Smooth muscle cell (in vitro differentiated cells): Measurements from ENCODE around the gene CCDC18. TPM values are rescaled to one million over a fixed set of nuclear protein-coding genes. Genes with fewer than 3 reads are reported as not detected.

Experiments used
- DNase-seq: peaks from one replicate; lab custom pipeline; 2025; ENCODE audit not compliant: unreplicated experiment; lab: John Stamatoyannopoulos, UW
- H2AFZ ChIP-seq: fragments of 200-600 bp; sonication (generic); 2 replicates; pipeline ENCODE4 v1.6.0; 2016; ENCODE audit warnings: antibody characterized with exemption, low read depth, mild to moderate bottlenecking
- H3F3A ChIP-seq: fragments of 200-600 bp; sonication (generic); 2 replicates; pipeline ENCODE4 v1.6.0; 2017; ENCODE audit warnings: antibody characterized with exemption, low read depth
- H3K27ac ChIP-seq: fragments of 200-600 bp; sonication (generic); 2 replicates; pipeline ENCODE4 v1.5.1; 2016; ENCODE audit warnings: low read depth, mild to moderate bottlenecking
- H3K27me3 ChIP-seq: fragments of 200-600 bp; sonication (generic); 2 replicates; pipeline ENCODE4 v1.6.1; 2016; ENCODE audit warnings: low read depth, mild to moderate bottlenecking
- H3K36me3 ChIP-seq: fragments of 200-600 bp; sonication (generic); 2 replicates; pipeline ENCODE4 v1.5.1; 2016; ENCODE audit warnings: low read depth
- H3K4me1 ChIP-seq: fragments of 200-600 bp; sonication (generic); 2 replicates; pipeline ENCODE4 v1.5.1; 2016; ENCODE audit warnings: low read depth
- H3K4me2 ChIP-seq: fragments of 200-600 bp; sonication (generic); 2 replicates; pipeline ENCODE4 v1.6.0; 2016; ENCODE audit warnings: mild to moderate bottlenecking
- H3K4me3 ChIP-seq: fragments of 200-600 bp; sonication (generic); 2 replicates; pipeline ENCODE4 v1.5.1; 2016; ENCODE audit warnings: mild to moderate bottlenecking
- H3K79me2 ChIP-seq: fragments of 200-600 bp; sonication (generic); 2 replicates; pipeline ENCODE4 v1.6.0; 2016; ENCODE audit warnings: low read depth, mild to moderate bottlenecking
- H3K9ac ChIP-seq: fragments of 200-600 bp; sonication (generic); 2 replicates; pipeline ENCODE4 v1.6.0; 2016; ENCODE audit warnings: low read depth
- H3K9me3 ChIP-seq: fragments of 200-600 bp; sonication (generic); replicated peaks from 2 replicates; pipeline ENCODE4 v1.5.1; 2016; ENCODE audit warnings: low read depth
- H4K20me1 ChIP-seq: fragments of 200-600 bp; sonication (generic); 2 replicates; pipeline ENCODE4 v1.6.0; 2016; ENCODE audit warnings: low read depth
- WGBS: methylation state at CpG from one replicate; pipeline ENCODE4 v1.1.7; 2016; ENCODE audit warnings: low lambda C conversion rate; 5-methylcytosine and 5-hydroxymethylcytosine counted together
- polyA plus RNA-seq: library from polyadenylated mRNA; unstranded; fragments of >200 nt; fragmentation: Nextera tagmentation; extraction: Ambion mirVana; gene quantifications from 2 replicates; pipeline ENCODE4 v1.2.1, GENCODE V29; 2016
- total RNA-seq: library from RNA; depleted of rRNA; stranded (reverse); fragments of >200 nt; gene quantifications from 2 replicates; pipeline ENCODE4 v1.2.3, GENCODE V29; 2014
- TF ChIP-seq, protein P1 (sequence below): fragments of 200-600 bp; sonication (generic); IDR thresholded peaks from 2 replicates; pipeline ENCODE4 v1.5.1; 2017; ENCODE audit warnings: borderline replicate concordance, mild to moderate bottlenecking, antibody characterized with exemption; ENCODE audit not compliant: insufficient read depth, poor library complexity, severe bottlenecking

Gene CCDC18
- total and polyA plus RNA-seq, 2 experiments from 2014 or later = 2.0 to 2.8 TPM

DNA sequence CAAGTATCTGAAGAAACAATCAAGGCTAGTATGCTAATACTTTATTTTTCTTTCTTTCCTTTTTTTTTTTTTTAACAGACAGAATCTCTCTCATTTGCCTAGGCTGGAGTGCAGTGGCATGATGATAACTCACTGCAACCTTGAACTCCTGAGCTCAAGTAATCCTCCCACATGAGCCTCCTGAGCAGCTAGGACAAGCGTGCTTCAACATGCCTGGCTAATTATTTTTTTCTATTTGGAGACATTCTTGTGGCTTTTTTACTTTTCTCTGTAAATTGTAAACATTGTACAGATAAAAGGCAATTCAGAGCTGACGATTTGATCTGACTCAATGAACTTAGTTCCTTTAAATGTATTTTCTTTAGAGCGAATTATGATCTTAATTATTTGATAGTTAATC is 41.4 kb downstream of the CCDC18 start:
- no peak for DNase-seq
- TF ChIP-seq, protein P1, sequence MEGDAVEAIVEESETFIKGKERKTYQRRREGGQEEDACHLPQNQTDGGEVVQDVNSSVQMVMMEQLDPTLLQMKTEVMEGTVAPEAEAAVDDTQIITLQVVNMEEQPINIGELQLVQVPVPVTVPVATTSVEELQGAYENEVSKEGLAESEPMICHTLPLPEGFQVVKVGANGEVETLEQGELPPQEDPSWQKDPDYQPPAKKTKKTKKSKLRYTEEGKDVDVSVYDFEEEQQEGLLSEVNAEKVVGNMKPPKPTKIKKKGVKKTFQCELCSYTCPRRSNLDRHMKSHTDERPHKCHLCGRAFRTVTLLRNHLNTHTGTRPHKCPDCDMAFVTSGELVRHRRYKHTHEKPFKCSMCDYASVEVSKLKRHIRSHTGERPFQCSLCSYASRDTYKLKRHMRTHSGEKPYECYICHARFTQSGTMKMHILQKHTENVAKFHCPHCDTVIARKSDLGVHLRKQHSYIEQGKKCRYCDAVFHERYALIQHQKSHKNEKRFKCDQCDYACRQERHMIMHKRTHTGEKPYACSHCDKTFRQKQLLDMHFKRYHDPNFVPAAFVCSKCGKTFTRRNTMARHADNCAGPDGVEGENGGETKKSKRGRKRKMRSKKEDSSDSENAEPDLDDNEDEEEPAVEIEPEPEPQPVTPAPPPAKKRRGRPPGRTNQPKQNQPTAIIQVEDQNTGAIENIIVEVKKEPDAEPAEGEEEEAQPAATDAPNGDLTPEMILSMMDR = no peak
- H2AFZ ChIP-seq = no peak overlapping the region
- no peak overlapping the region for H3K9ac ChIP-seq
- H3K27ac ChIP-seq = no peak overlapping the region
- H3K27me3 ChIP-seq = no peaks in the 10 kb centered on the region
- H3K79me2 ChIP-seq = no peaks in the 10 kb centered on the region
- H3F3A ChIP-seq = no peaks in the 10 kb centered on the region
- H3K4me2 ChIP-seq = no peak overlapping the region
- H3K4me3 ChIP-seq = no peak overlapping the region
- H3K36me3 ChIP-seq = no peaks in the 10 kb centered on the region
- no peaks in the 10 kb centered on the region for H3K9me3 ChIP-seq
- 64% methylated on average over 3 of the region's 3 CpGs for WGBS
- H4K20me1 ChIP-seq = no peaks in the 10 kb centered on the region
- no peaks in the 10 kb centered on the region for H3K4me1 ChIP-seq

DNA sequence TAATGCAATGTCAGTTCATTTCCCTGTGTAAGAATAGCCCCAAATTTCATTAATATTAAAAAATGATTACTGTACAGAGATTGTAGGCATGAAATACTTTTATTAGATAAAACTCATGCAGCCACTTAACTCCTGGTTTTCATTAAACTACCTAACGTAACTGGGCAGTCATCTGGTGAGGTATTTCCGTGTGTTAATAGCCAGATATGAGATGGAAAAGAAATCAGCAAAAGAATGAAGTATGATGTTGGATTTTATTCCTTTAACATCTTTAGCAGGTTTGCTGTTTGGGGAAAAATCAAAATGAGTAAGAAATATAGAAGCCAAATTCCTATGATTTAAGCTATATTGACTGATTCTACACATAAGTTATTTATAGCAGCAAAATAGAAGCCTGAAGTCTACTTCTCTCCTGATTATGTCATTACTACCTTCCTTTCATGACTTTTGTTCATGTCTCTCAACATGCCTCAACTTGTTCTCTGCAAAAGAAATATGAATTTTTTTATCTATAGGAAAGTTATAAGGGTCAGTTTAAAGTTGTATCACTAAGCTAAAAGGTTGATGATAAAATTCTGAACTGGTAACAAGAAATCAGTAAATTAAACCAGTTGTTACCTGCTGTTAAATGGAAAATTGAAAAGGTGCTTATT is 42.6 kb downstream of the CCDC18 start:
- TF ChIP-seq, protein P1 = no peak
- no peaks in the 10 kb centered on the region for H3K9me3 ChIP-seq
- no peaks in the 10 kb centered on the region for H3F3A ChIP-seq
- no peaks in the 10 kb centered on the region for H3K27me3 ChIP-seq
- no peaks in the 10 kb centered on the region for H3K79me2 ChIP-seq
- no peak for DNase-seq
- 90% methylated on average over 2 of the region's 2 CpGs for WGBS
- H2AFZ ChIP-seq = no peak overlapping the region
- no peaks in the 10 kb centered on the region for H3K36me3 ChIP-seq
- H3K9ac ChIP-seq = no peak overlapping the region
- H3K4me1 ChIP-seq = no peaks in the 10 kb centered on the region
- H3K4me2 ChIP-seq = no peak overlapping the region
- peak overlapping the region; percentile 6 for H3K27ac ChIP-seq
- H4K20me1 ChIP-seq = no peaks in the 10 kb centered on the region
- H3K4me3 ChIP-seq = no peak overlapping the region

DNA sequence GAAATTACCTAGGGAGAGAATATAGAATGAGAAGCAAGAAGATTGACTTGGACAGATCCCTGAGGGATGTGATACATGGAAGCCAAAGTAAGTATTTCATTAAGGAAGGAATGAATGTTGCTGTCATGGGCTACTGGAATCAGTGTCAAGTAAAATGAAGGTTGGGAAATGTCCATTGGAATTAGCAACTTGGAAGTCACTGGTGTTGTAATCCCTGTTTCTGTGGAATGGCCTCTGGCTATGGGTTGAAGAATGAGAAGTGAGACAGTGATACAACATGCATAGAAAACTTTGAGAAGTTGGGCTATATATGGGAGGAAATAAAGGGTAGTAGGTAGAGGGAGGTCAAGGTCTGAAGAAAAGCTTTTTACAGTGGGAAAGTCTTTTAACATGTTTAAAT is 54.7 kb downstream of the CCDC18 start:
- DNase-seq = no peak
- TF ChIP-seq, protein P1 = no peak
- Histone ChIP-seq H3F3A (no peaks in the 10 kb centered on the region), H3K36me3 (no peaks in the 10 kb centered on the region), H3K79me2 (no peaks in the 10 kb centered on the region), H3K9ac (no peak overlapping the region), H2AFZ (no peak overlapping the region), H3K27ac (no peak overlapping the region), H3K9me3 (no peaks in the 10 kb centered on the region), H3K4me1 (no peaks in the 10 kb centered on the region), H4K20me1 (no peaks in the 10 kb centered on the region), H3K4me2 (no peak overlapping the region), H3K4me3 (no peak overlapping the region), H3K27me3 (no peaks in the 10 kb centered on the region)

DNA sequence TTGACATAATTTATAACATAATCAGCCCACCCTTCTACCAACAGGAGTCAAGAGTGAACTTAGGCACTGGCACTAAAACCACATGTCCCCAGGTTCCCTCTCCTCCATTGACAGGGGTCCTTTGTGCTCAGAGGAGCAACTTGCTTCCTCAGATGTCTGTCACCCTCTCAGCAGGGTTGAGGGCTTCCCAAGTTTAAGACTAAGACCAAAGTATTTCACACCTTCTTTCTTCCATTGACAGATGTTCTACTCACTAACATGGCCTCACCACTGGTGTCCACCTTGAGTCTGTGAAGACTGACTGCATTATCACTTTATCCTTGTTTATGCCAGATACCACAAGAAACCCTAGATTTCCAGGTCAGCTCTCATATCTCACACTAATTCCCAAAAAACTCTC is 56.5 kb downstream of the CCDC18 start:
- TF ChIP-seq, protein P1 = no peak
- H3K4me1 ChIP-seq = no peaks in the 10 kb centered on the region
- no peaks in the 10 kb centered on the region for H3K36me3 ChIP-seq

More for the DNA sequence above, 56.5 kb downstream of the CCDC18 start:
- Histone ChIP-seq H3F3A (no peaks in the 10 kb centered on the region), H3K9ac (no peak overlapping the region), H3K27ac (no peak overlapping the region), H3K9me3 (no peaks in the 10 kb centered on the region), H3K27me3 (no peaks in the 10 kb centered on the region), H3K4me3 (no peak overlapping the region), H4K20me1 (no peaks in the 10 kb centered on the region), H3K4me2 (no peak overlapping the region), H2AFZ (no peak overlapping the region), H3K79me2 (no peaks in the 10 kb centered on the region)
- DNase-seq = no peak
